ENCODE data around the gene TGFBR2. TPM values are rescaled to one million over a fixed set of nuclear protein-coding genes. Genes with fewer than 3 reads are reported as not detected.

Gene TGFBR2
- 144 TPM for total RNA-seq
- long read RNA-seq, full-length matches to known transcripts, result 267 of 347 reads
- long read RNA-seq, partial matches to known transcripts, result 77 of 347 reads
- long read RNA-seq, other reads (novel, unspliced or antisense), result 3 of 347 reads

DNA sequence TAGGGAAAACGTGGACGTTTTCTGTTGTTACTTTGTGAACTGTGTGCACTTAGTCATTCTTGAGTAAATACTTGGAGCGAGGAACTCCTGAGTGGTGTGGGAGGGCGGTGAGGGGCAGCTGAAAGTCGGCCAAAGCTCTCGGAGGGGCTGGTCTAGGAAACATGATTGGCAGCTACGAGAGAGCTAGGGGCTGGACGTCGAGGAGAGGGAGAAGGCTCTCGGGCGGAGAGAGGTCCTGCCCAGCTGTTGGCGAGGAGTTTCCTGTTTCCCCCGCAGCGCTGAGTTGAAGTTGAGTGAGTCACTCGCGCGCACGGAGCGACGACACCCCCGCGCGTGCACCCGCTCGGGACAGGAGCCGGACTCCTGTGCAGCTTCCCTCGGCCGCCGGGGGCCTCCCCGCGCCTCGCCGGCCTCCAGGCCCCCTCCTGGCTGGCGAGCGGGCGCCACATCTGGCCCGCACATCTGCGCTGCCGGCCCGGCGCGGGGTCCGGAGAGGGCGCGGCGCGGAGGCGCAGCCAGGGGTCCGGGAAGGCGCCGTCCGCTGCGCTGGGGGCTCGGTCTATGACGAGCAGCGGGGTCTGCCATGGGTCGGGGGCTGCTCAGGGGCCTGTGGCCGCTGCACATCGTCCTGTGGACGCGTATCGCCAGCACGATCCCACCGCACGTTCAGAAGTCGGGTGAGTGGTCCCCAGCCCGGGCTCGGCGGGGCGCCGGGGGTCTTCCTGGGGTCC, at the start of gene TGFBR2:
Gene TGFBR2 (plus strand): TSS at position 301 of the 731 bp plus-strand sequence. CDS start 283 bp downstream, at position 584.
- peak within 1 kb of the TSS; percentile 92 for H3K4me3 ChIP-seq
- H3K9me3 ChIP-seq (replicated peaks), result no peaks in the 10 kb centered on the region
- no peaks in the 10 kb centered on the region for H3K27me3 ChIP-seq (ENCODE audit: low read depth)
- H3K4me1 ChIP-seq, result peaks cover 70% of the 10 kb centered on the region
- TF ChIP-seq, protein P1, sequence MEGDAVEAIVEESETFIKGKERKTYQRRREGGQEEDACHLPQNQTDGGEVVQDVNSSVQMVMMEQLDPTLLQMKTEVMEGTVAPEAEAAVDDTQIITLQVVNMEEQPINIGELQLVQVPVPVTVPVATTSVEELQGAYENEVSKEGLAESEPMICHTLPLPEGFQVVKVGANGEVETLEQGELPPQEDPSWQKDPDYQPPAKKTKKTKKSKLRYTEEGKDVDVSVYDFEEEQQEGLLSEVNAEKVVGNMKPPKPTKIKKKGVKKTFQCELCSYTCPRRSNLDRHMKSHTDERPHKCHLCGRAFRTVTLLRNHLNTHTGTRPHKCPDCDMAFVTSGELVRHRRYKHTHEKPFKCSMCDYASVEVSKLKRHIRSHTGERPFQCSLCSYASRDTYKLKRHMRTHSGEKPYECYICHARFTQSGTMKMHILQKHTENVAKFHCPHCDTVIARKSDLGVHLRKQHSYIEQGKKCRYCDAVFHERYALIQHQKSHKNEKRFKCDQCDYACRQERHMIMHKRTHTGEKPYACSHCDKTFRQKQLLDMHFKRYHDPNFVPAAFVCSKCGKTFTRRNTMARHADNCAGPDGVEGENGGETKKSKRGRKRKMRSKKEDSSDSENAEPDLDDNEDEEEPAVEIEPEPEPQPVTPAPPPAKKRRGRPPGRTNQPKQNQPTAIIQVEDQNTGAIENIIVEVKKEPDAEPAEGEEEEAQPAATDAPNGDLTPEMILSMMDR (IDR thresholded peaks at IDR 0.05; ENCODE audit: borderline replicate concordance), result peak; percentile 48
- H3K27ac ChIP-seq (replicated peaks), result peak within 1 kb of the TSS; percentile 99
- DNase-seq, result peak; percentile 96
- H3K36me3 ChIP-seq, result no peaks in the 10 kb centered on the region
- intact Hi-C loops (cut with micrococcal nuclease), result loop anchor here (5.0 to 10.0 kb wide), 2 partner anchors 76 to 262 kb away; no protein-coding TSS in a partner anchor

DNA sequence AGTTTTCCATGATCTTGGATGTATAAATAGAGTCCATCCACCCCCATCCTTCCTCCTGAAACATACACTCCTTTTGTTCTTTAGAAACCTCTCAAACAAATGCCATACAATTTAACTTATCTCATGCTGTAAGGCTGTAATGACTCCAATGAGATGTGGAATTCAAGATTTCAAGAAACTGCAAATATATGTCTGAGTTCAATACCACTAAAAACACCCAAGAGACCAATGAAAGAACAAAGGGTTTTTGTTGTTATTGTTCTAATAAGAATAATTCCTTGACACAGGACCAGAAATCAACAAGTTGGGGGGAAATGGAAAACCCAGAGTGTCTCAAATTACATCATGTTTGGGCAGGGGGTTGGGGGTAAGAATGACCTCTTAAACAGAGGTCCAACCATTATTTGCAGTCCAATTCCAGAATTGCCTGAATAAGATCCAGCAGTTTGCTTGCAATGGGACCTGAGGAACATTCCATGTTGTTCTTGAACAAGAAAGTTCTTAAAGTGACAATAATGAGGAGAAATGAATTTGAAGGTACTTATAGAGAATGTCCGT, 48.6 kb upstream of the TGFBR2 start:
- TF ChIP-seq, protein P1 (IDR thresholded peaks at IDR 0.05; ENCODE audit: borderline replicate concordance), result no peak
- Histone ChIP-seq H3K4me1 (no peaks in the 10 kb centered on the region), H3K27me3 (ENCODE audit: low read depth) (no peaks in the 10 kb centered on the region), H3K9me3 (replicated peaks) (no peaks in the 10 kb centered on the region), H3K36me3 (no peaks in the 10 kb centered on the region), H3K27ac (replicated peaks) (no peak overlapping the region), H3K4me3 (no peak overlapping the region)
- intact Hi-C loops (cut with micrococcal nuclease), result no loop called here
- no peak for DNase-seq

DNA sequence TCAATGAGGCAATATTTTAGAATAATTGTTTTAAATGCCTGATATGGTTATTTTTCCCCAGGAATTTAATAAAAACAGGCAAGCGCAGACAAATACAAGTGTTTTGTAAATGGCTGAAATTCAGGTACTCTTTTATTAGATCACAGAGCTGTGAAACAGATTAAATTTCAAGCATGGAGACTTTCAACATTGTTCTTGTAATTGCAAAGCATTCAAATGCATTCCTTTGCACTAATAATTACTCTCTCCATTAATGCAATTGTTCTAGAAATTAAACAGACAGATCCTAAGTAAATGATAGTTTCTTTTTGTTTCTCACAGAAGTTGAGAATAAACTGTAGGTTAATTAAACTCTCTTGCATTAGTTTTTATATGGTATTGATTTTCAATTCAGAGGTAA, 42.4 kb upstream of the TGFBR2 start:
- TF ChIP-seq, protein P1 (IDR thresholded peaks at IDR 0.05; ENCODE audit: borderline replicate concordance), result no peak
- intact Hi-C loops (cut with micrococcal nuclease), result no loop called here
- Histone ChIP-seq H3K4me1 (no peaks in the 10 kb centered on the region), H3K36me3 (no peaks in the 10 kb centered on the region), H3K4me3 (no peak overlapping the region), H3K27me3 (ENCODE audit: low read depth) (no peaks in the 10 kb centered on the region), H3K27ac (replicated peaks) (no peak overlapping the region), H3K9me3 (replicated peaks) (no peaks in the 10 kb centered on the region)
- no peak for DNase-seq

- DNase-seq, result no peak
- TF ChIP-seq, protein P1 (IDR thresholded peaks at IDR 0.05; ENCODE audit: borderline replicate concordance), result peak; percentile 10
- H3K36me3 ChIP-seq, result no peaks in the 10 kb centered on the region
- H3K4me1 ChIP-seq, result no peaks in the 10 kb centered on the region
- H3K9me3 ChIP-seq (replicated peaks), result peaks cover 6% of the 10 kb centered on the region
- no peak overlapping the region for H3K27ac ChIP-seq (replicated peaks)
- no peak overlapping the region for H3K4me3 ChIP-seq
- intact Hi-C loops (cut with micrococcal nuclease), result no loop called here
- H3K27me3 ChIP-seq (ENCODE audit: low read depth), result no peaks in the 10 kb centered on the region
Observed at GRCh38 chr3:30567139-30567753, 39.2 kb upstream of the TGFBR2 start.

GRCh38 chr3:30576946-30577345, 29.5 kb upstream of the TGFBR2 start:
- DNase-seq, result no peak
- Histone ChIP-seq H3K4me3 (no peak overlapping the region), H3K9me3 (replicated peaks) (peaks cover 11% of the 10 kb centered on the region), H3K27me3 (ENCODE audit: low read depth) (no peaks in the 10 kb centered on the region), H3K36me3 (no peaks in the 10 kb centered on the region), H3K4me1 (peaks cover 18% of the 10 kb centered on the region), H3K27ac (replicated peaks) (peak overlapping the region; percentile 51)
- TF ChIP-seq, protein P1 (IDR thresholded peaks at IDR 0.05; ENCODE audit: borderline replicate concordance), result no peak
- intact Hi-C loops (cut with micrococcal nuclease), result no loop called here

Data from left ventricle myocardium inferior (tissue), 1 donor.